Ascending aorta (tissue), 2 donors: ENCODE measurements around the gene LYSMD2. TPM values are rescaled to one million over a fixed set of nuclear protein-coding genes. Genes with fewer than 3 reads are reported as not detected.

Experiments
- DNase-seq, 2 donors: peaks; one replicate each; pipeline ENCODE4 v3.0.0-alpha.2; 2019; ENCODE audit warnings: low spot score in 2 of 2
- H3K27ac ChIP-seq, 2 donors: fragments of 200-600 bp; sonication (generic); one replicate each; pipeline ENCODE4 v1.5.1; 2016 to 2017; ENCODE audit warnings: mild to moderate bottlenecking in 1 of 2
- H3K27me3 ChIP-seq: fragments of 200-600 bp; sonication (generic); one replicate; pipeline ENCODE4 v1.5.1; 2017
- H3K36me3 ChIP-seq, 2 donors: fragments of 200-600 bp; sonication (generic); one replicate each; pipeline ENCODE4 v1.5.1; 2016
- H3K4me1 ChIP-seq, 2 donors: fragments of 200-600 bp; sonication (generic); one replicate each; pipeline ENCODE4 v1.5.1; 2016 to 2017; ENCODE audit warnings: mild to moderate bottlenecking in 1 of 2
- H3K4me3 ChIP-seq, 2 donors: fragments of 200-600 bp; sonication (generic); one replicate each; pipeline ENCODE4 v1.5.1; 2016 to 2017; ENCODE audit warnings: mild to moderate bottlenecking in 1 of 2
- H3K9me3 ChIP-seq, 2 donors: fragments of 200-600 bp; sonication (generic); one replicate each; pipeline ENCODE4 v1.5.1; 2016
- intact Hi-C: fragments of 100-400 bp; cut with DNase I; formaldehyde crosslinking; loops from one replicate; pipeline ENCODE4 v1.15.1; 2023
- total RNA-seq: library from RNA; depleted of rRNA; stranded (reverse); fragments of >200 nt; gene quantifications from one replicate; pipeline ENCODE4 v1.1.0, GENCODE V29; 2016
- TF ChIP-seq, protein P1 (sequence below), 3 experiments: fragments of 200-600 bp in 2 of 3; fragments of 450-650 bp in 1 of 3; sonication (generic) in 2 of 3; IDR thresholded peaks; one replicate each; pipeline ENCODE4 v1.5.1; 2016 to 2019; ENCODE audit warnings: antibody characterized with exemption in 3 of 3, mild to moderate bottlenecking in 1 of 3, moderate library complexity in 1 of 3

LYSMD2 gene
- total RNA-seq, 1 donor from 2014 or later, result 45.3 TPM

DNA sequence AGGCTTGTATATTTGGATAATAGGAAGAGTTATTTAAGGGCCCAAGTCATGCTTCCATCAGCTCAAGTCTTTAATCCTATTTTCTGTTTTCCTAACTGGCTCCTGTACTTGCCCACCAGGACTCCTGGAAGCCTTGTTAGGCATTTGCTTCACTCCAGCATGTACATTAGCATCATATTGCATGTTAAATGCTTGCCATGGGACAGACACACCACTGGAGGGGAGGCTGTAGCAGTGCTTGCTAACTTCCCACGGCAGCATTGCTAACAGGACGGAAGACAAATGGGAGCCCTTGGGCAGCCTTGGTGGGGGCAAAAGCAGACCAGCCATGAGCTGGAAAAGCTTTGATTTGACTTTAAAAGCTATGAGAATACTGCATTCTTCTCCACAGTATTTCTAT is 20.0 kb upstream of the LYSMD2 start:
- TF ChIP-seq, protein P1, sequence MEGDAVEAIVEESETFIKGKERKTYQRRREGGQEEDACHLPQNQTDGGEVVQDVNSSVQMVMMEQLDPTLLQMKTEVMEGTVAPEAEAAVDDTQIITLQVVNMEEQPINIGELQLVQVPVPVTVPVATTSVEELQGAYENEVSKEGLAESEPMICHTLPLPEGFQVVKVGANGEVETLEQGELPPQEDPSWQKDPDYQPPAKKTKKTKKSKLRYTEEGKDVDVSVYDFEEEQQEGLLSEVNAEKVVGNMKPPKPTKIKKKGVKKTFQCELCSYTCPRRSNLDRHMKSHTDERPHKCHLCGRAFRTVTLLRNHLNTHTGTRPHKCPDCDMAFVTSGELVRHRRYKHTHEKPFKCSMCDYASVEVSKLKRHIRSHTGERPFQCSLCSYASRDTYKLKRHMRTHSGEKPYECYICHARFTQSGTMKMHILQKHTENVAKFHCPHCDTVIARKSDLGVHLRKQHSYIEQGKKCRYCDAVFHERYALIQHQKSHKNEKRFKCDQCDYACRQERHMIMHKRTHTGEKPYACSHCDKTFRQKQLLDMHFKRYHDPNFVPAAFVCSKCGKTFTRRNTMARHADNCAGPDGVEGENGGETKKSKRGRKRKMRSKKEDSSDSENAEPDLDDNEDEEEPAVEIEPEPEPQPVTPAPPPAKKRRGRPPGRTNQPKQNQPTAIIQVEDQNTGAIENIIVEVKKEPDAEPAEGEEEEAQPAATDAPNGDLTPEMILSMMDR (IDR thresholded peaks at IDR 0.05), result no peak
- Histone ChIP-seq H3K27me3 (no peaks in the 10 kb centered on the region), H3K36me3 (no peaks in the 10 kb centered on the region), H3K27ac (no peak overlapping the region), H3K4me1 (peaks cover 0 to 1% of the 10 kb centered on the region in 2 donors), H3K9me3 (peaks cover 0 to 4% of the 10 kb centered on the region in 2 donors), H3K4me3 (no peak overlapping the region)
- DNase-seq, result no peak
- intact Hi-C loops, result no loop called here

- H3K4me1 ChIP-seq, result peaks cover 0 to 3% of the 10 kb centered on the region in 2 donors
Measured at GRCh38 chr15:51756482-51756881, 19.0 kb upstream of the LYSMD2 start.

GRCh38 chr15:51755790-51756189 is 18.3 kb upstream of the LYSMD2 start:
- Histone ChIP-seq H3K4me3 (no peak overlapping the region), H3K27ac (no peak overlapping the region), H3K36me3 (no peaks in the 10 kb centered on the region), H3K27me3 (no peaks in the 10 kb centered on the region), H3K4me1 (peaks cover 0 to 7% of the 10 kb centered on the region in 2 donors), H3K9me3 (peaks cover 0 to 4% of the 10 kb centered on the region in 2 donors)
- DNase-seq, result no peak
- TF ChIP-seq, protein P1 (IDR thresholded peaks at IDR 0.05), result no peak
- intact Hi-C loops, result no loop called here

More at GRCh38 chr15:51756482-51756881, 19.0 kb upstream of the LYSMD2 start:
- H3K9me3 ChIP-seq, result peaks cover 0 to 4% of the 10 kb centered on the region in 2 donors
- DNase-seq, result no peak
- TF ChIP-seq, protein P1 (IDR thresholded peaks at IDR 0.05), result no peak
- no peak overlapping the region for H3K4me3 ChIP-seq
- H3K27me3 ChIP-seq, result no peaks in the 10 kb centered on the region
- H3K27ac ChIP-seq, result no peak overlapping the region
- intact Hi-C loops, result no loop called here
- H3K36me3 ChIP-seq, result no peaks in the 10 kb centered on the region

GRCh38 chr15:51754267-51754666 is 16.8 kb upstream of the LYSMD2 start:
- intact Hi-C loops, result no loop called here
- no peak overlapping the region for H3K4me3 ChIP-seq
- TF ChIP-seq, protein P1 (IDR thresholded peaks at IDR 0.05), result no peak
- no peak overlapping the region for H3K27ac ChIP-seq
- no peak for DNase-seq
- no peaks in the 10 kb centered on the region for H3K27me3 ChIP-seq
- H3K9me3 ChIP-seq, result no peaks in the 10 kb centered on the region
- peaks cover 0 to 8% of the 10 kb centered on the region in 2 donors for H3K4me1 ChIP-seq
- H3K36me3 ChIP-seq, result no peaks in the 10 kb centered on the region

- intact Hi-C loops, result no loop called here
- Histone ChIP-seq H3K4me1 (peaks cover 0 to 8% of the 10 kb centered on the region in 2 donors), H3K4me3 (peak overlapping the region; percentile 11 to 94), H3K36me3 (no peaks in the 10 kb centered on the region), H3K27ac (no peak overlapping the region), H3K27me3 (no peaks in the 10 kb centered on the region), H3K9me3 (no peaks in the 10 kb centered on the region)
- DNase-seq, result no peak
- TF ChIP-seq, protein P1 (IDR thresholded peaks at IDR 0.05), result no peak
Measured at GRCh38 chr15:51752888-51753287, 15.4 kb upstream of the LYSMD2 start.
